HepG2 (cell line): ENCODE measurements around the gene B3GALT6. TPM values are rescaled to one million over a fixed set of nuclear protein-coding genes. Genes with fewer than 3 reads are reported as not detected.

Experiments
- BORCS8-MEF2B ChIP-seq: sonication (generic); formaldehyde crosslinking; IDR thresholded peaks from 2 replicates; pipeline ENCODE4 v1.8.0; 2022; ENCODE audit warnings: mild to moderate bottlenecking, missing genetic modification reagents
- CSRNP1 ChIP-seq: sonication (generic); formaldehyde crosslinking; IDR thresholded peaks from 2 replicates; pipeline ENCODE4 v1.8.1; 2023; ENCODE audit warnings: mild to moderate bottlenecking, missing genetic modification reagents
- EZH2 ChIP-seq: conservative IDR thresholded peaks from 2 replicates; pipeline ENCODE4 v1.6.1; 2012; ENCODE audit warnings: mild to moderate bottlenecking, low read depth, low read length, moderate library complexity
- GPN1 ChIP-seq: sonication (generic); formaldehyde crosslinking; IDR thresholded peaks from 2 replicates; pipeline ENCODE4 v1.5.1; 2020; ENCODE audit warnings: missing genetic modification reagents, borderline replicate concordance
- GRHL1 ChIP-seq: sonication (generic); formaldehyde crosslinking; conservative IDR thresholded peaks from 2 replicates; pipeline ENCODE4 v1.8.0; 2022; ENCODE audit warnings: missing genetic modification reagents
- HES4 ChIP-seq: sonication (generic); formaldehyde crosslinking; IDR thresholded peaks from 2 replicates; pipeline ENCODE4 v1.9.0; 2021; ENCODE audit warnings: mild to moderate bottlenecking, missing genetic modification reagents, borderline replicate concordance
- HMGA1 ChIP-seq: sonication (generic); formaldehyde crosslinking; conservative IDR thresholded peaks from 2 replicates; pipeline ENCODE4 v1.4.0; 2020; ENCODE audit warnings: missing genetic modification reagents
- MLLT10 ChIP-seq: sonication (generic); formaldehyde crosslinking; IDR thresholded peaks from 2 replicates; pipeline ENCODE4 v1.4.0; 2020; ENCODE audit warnings: missing genetic modification reagents
- POLR2G ChIP-seq: fragments of 200-400 bp; formaldehyde crosslinking; IDR thresholded peaks from 2 replicates; pipeline ENCODE4 v1.6.1; 2018; ENCODE audit warnings: mild to moderate bottlenecking, low read depth, low read length, moderate library complexity
- TAF15 ChIP-seq: fragments of 200-400 bp; formaldehyde crosslinking; IDR thresholded peaks from one replicate; pipeline ENCODE4 v1.6.1; 2018; ENCODE audit warnings: mild to moderate bottlenecking, low read depth, low read length; ENCODE audit not compliant: poor library complexity, severe bottlenecking
- TGIF2 ChIP-seq: IDR thresholded peaks from 2 replicates; pipeline ENCODE4 v1.6.1; 2016; ENCODE audit warnings: control low read depth, missing compliant biosample characterization
- THAP7 ChIP-seq: sonication (generic); formaldehyde crosslinking; IDR thresholded peaks from 2 replicates; pipeline ENCODE4 v1.8.1; 2023; ENCODE audit warnings: mild to moderate bottlenecking, missing genetic modification reagents
- ZFP90 ChIP-seq: sonication (generic); formaldehyde crosslinking; IDR thresholded peaks from 2 replicates; pipeline ENCODE4 v1.8.0; 2022; ENCODE audit warnings: missing genetic modification reagents, mild to moderate bottlenecking, inconsistent platforms, borderline replicate concordance
- ZFP91 ChIP-seq: sonication (generic); formaldehyde crosslinking; IDR thresholded peaks from 2 replicates; pipeline ENCODE4 v1.9.0; 2022; ENCODE audit warnings: missing genetic modification reagents, mild to moderate bottlenecking, borderline replicate concordance
- ZNF224 ChIP-seq: sonication (generic); formaldehyde crosslinking; IDR thresholded peaks from 2 replicates; pipeline ENCODE4 v1.5.0; 2020; ENCODE audit warnings: mild to moderate bottlenecking, missing genetic modification reagents
- ZNF230 ChIP-seq: sonication (generic); formaldehyde crosslinking; IDR thresholded peaks from 2 replicates; pipeline ENCODE4 v1.4.0; 2020; ENCODE audit warnings: mild to moderate bottlenecking, missing genetic modification reagents
- ZNF232 ChIP-seq: sonication (generic); formaldehyde crosslinking; IDR thresholded peaks from 2 replicates; pipeline ENCODE4 v1.4.0; 2020; ENCODE audit warnings: missing genetic modification reagents, borderline replicate concordance
- ZNF335 ChIP-seq: sonication (generic); formaldehyde crosslinking; IDR thresholded peaks from 2 replicates; pipeline ENCODE4 v1.4.0; 2020; ENCODE audit warnings: missing genetic modification reagents
- ZNF33A ChIP-seq: sonication (generic); formaldehyde crosslinking; IDR thresholded peaks from 2 replicates; pipeline ENCODE4 v1.5.1; 2020; ENCODE audit warnings: missing genetic modification reagents, mild to moderate bottlenecking, moderate library complexity, borderline replicate concordance
- ZNF570 ChIP-seq: sonication (generic); formaldehyde crosslinking; IDR thresholded peaks from 2 replicates; pipeline ENCODE4 v1.4.0; 2020; ENCODE audit warnings: mild to moderate bottlenecking, missing genetic modification reagents, borderline replicate concordance
- ZNF652 ChIP-seq: IDR thresholded peaks from 2 replicates; pipeline ENCODE4 v1.6.1; 2016; ENCODE audit warnings: low read depth, borderline replicate concordance
- ZNF792 ChIP-seq: IDR thresholded peaks from 2 replicates; pipeline ENCODE4 v1.6.1; 2016
- ZNF850 ChIP-seq: sonication (generic); formaldehyde crosslinking; conservative IDR thresholded peaks from 2 replicates; pipeline ENCODE4 v1.9.0; 2021; ENCODE audit warnings: mild to moderate bottlenecking, missing genetic modification reagents
- ZZZ3 ChIP-seq: sonication (generic); formaldehyde crosslinking; IDR thresholded peaks from 2 replicates; pipeline ENCODE4 v1.4.0; 2020; ENCODE audit warnings: missing genetic modification reagents, mild to moderate bottlenecking, borderline replicate concordance
- polyA plus RNA-seq, 8 experiments: library from polyadenylated mRNA; depleted of rRNA in 3 of 8; stranded (reverse) in 7 of 8; unstranded in 1 of 8; fragments of >200 nt; fragmentation: Illumina TruSeq in 4 of 8; extraction: Trizol in 4 of 8; gene quantifications; 2 replicates each; pipeline versions ENCODE4 v1.2.1 to v1.2.3, GENCODE V29; 2011 to 2016; ENCODE audit warnings: low read depth in 4 of 8, missing spikeins in 1 of 8, mixed read lengths in 1 of 8; ENCODE audit not compliant: insufficient read depth in 1 of 8
- total RNA-seq, 5 experiments: library from RNA; depleted of rRNA; stranded (reverse); fragments of >200 nt; fragmentation: Illumina TruSeq; extraction: Trizol; gene quantifications; 2 replicates each; pipeline ENCODE4 v1.2.3, GENCODE V29; 2016; ENCODE audit warnings: low read depth in 1 of 5

Gene B3GALT6
- total and polyA plus RNA-seq, 2 of the 13 experiments (the other 11 are each of a cell fraction or from before 2014, with no cell fraction given) = 3.9 to 14.2 TPM

- TF ChIP-seq POLR2G (peak; percentile 91), ZNF570 (no peak), ZNF335 (CRISPR knock-in tag) (peak; percentile 73; the same call in 1 of the 2 replicates), ZNF224 (CRISPR knock-in tag) (peak; percentile 78; the same call in 1 of the 2 replicates), THAP7 (0 out of 2 replicates have a peak, but pooled peaks have one; percentile 20), ZNF792 (CRISPR knock-in tag) (0 out of 2 replicates have a peak, but pooled peaks have one; percentile 54), ZNF232 (CRISPR knock-in tag) (0 out of 2 replicates have a peak, but pooled peaks have one; percentile 29), HMGA1 (CRISPR knock-in tag) (no peak), CSRNP1 (CRISPR knock-in tag) (no peak; the same call in none of the 2 replicates), HES4 (CRISPR knock-in tag) (peak; percentile 86), TGIF2 (peak; percentile 76; the same call in 1 of the 2 replicates), ZNF33A (no peak), BORCS8-MEF2B (CRISPR knock-in tag) (no peak; the same call in 1 of the 2 replicates), EZH2 (no peak), ZFP90 (peak; percentile 73; the same call in 1 of the 2 replicates), ZZZ3 (CRISPR knock-in tag) (0 out of 2 replicates have a peak, but pooled peaks have one; percentile 41), ZFP91 (CRISPR knock-in tag) (peak; percentile 49; the same call in 1 of the 2 replicates), TAF15 (no peak), ZNF230 (CRISPR knock-in tag) (peak; percentile 62; the same call in 1 of the 2 replicates), ZNF652 (CRISPR knock-in tag) (no peak), GRHL1 (CRISPR knock-in tag) (no peak), GPN1 (CRISPR knock-in tag) (no peak), MLLT10 (CRISPR knock-in tag) (no peak), ZNF850 (no peak)
These were observed 433 bp upstream of the B3GALT6 start, which contains the start of gene SDF4 (continued) for GRCh38 chr1:1231400-1232207.
